ENCODE results near the gene MFSD12. TPM values are rescaled to one million over a fixed set of nuclear protein-coding genes. Genes with fewer than 3 reads are reported as not detected.

MFSD12 gene
- total and polyA plus RNA-seq, 4 donors, result 25.5 to 78.4 (median 62.2) TPM

GRCh38 chr19:3494559-3494958 is 62.8 kb downstream of the MFSD12 start:
- no peak for DNase-seq
- no peak for ATAC-seq (ENCODE audit: insufficient read depth, low FRiP score)
- Histone ChIP-seq H3K36me3 (ENCODE audit: control insufficient read depth in 4 of 4, insufficient read depth in 4 of 4, low read length in 4 of 4) (peaks cover 6 to 52% (median 12%) of the 10 kb centered on the region in 4 donors), H3K4me3 (no peak overlapping the region), H3K27me3 (ENCODE audit: control insufficient read depth in 3 of 3, insufficient read depth in 3 of 3, low read length in 2 of 3) (no peaks in the 10 kb centered on the region), H3K4me1 (ENCODE audit: control insufficient read depth in 5 of 5, insufficient read depth in 5 of 5, low read length in 5 of 5) (peaks cover 0 to under 1% (median 0%) of the 10 kb centered on the region in 5 donors), H3K27ac (ENCODE audit: low read depth in 1 of 2, low read length in 1 of 2) (no peak overlapping the region), H3K9ac (ENCODE audit: insufficient read depth in 1 of 2, low read length in 2 of 2) (no peak overlapping the region), H3K9me3 (ENCODE audit: control insufficient read depth in 4 of 4, insufficient read depth in 3 of 4, low read length in 3 of 4) (peaks cover 0 to 3% (median 0%) of the 10 kb centered on the region in 4 donors)
- 93 to 95% methylated on average over 18 of the region's 18 CpGs for WGBS, 2 donors
- TF ChIP-seq CTCF (IDR thresholded peaks at IDR 0.05; ENCODE audit: control extremely low read depth, extremely low read depth), result no peak

Small RNAs within 50 kb of the gene (small RNA-seq; reads per million reads assigned to genes)
- gene AC005786.1 (ENCODE audit: low replicate concordance), result not detected
- gene RF00212 (ENCODE audit: low replicate concordance), result not detected

Other genes starting within 250 kb of the MFSD12 start
- gene NFIC, start 191.0 kb downstream of the MFSD12 start, total RNA-seq, result 100 to 1,000 TPM in 1 of 2 donors, 10 to 100 TPM in 1; 43.9 to 208 TPM
- 10 to 100 TPM; 40.4 to 55.6 TPM for gene NFIC, start 191.0 kb downstream of the MFSD12 start, polyA plus RNA-seq
- gene SMIM24, start 77.1 kb downstream of the MFSD12 start, total RNA-seq, result under 1 TPM in 1 of 2 donors, not detected in 1; 0.15 TPM
- gene SMIM24, start 77.1 kb downstream of the MFSD12 start, polyA plus RNA-seq, result under 1 TPM; 0.10 to 0.22 TPM
- gene SMIM44, start 74.1 kb downstream of the MFSD12 start, total RNA-seq, result not detected
- gene SMIM44, start 74.1 kb downstream of the MFSD12 start, polyA plus RNA-seq, result not detected
- 10 to 100 TPM in 1 of 2 donors, 1 to 10 TPM in 1; 7.8 to 18.5 TPM for gene DOHH, start 56.9 kb downstream of the MFSD12 start, total RNA-seq
- 10 to 100 TPM; 20.1 to 21.5 TPM for gene DOHH, start 56.9 kb downstream of the MFSD12 start, polyA plus RNA-seq
- gene FZR1, start 51.3 kb downstream of the MFSD12 start, total RNA-seq, result 10 to 100 TPM; 35.7 to 45.8 TPM
- gene FZR1, start 51.3 kb downstream of the MFSD12 start, polyA plus RNA-seq, result 10 to 100 TPM; 20.0 to 21.0 TPM
- gene TEKTIP1, start 18.4 kb downstream of the MFSD12 start, total RNA-seq, result 1 to 10 TPM in 1 of 2 donors, under 1 TPM in 1; 0.74 to 5.8 TPM
- gene TEKTIP1, start 18.4 kb downstream of the MFSD12 start, polyA plus RNA-seq, result 1 to 10 TPM in 1 of 2 donors, under 1 TPM in 1; 0.20 to 1.1 TPM
- 10 to 100 TPM; 60.2 to 91.3 TPM for gene HMG20B, start 15.4 kb upstream of the MFSD12 start, total RNA-seq
- gene HMG20B, start 15.4 kb upstream of the MFSD12 start, polyA plus RNA-seq, result 10 to 100 TPM; 51.1 to 93.4 TPM
- gene GIPC3, start 27.9 kb upstream of the MFSD12 start, total RNA-seq, result 1 to 10 TPM; 1.9 to 2.1 TPM
- 1 to 10 TPM; 1.6 to 1.8 TPM for gene GIPC3, start 27.9 kb upstream of the MFSD12 start, polyA plus RNA-seq
- 1 to 10 TPM; 2.8 to 7.6 TPM for gene TBXA2R, start 49.3 kb upstream of the MFSD12 start, total RNA-seq
- 1 to 10 TPM; 2.5 to 4.3 TPM for gene TBXA2R, start 49.3 kb upstream of the MFSD12 start, polyA plus RNA-seq
- gene CACTIN, start 69.2 kb upstream of the MFSD12 start, total RNA-seq, result 10 to 100 TPM; 18.4 to 23.4 TPM
- gene CACTIN, start 69.2 kb upstream of the MFSD12 start, polyA plus RNA-seq, result 10 to 100 TPM; 16.7 to 19.1 TPM
- 10 to 100 TPM; 22.4 to 39.4 TPM for gene PIP5K1C, start 142.9 kb upstream of the MFSD12 start, total RNA-seq
- 10 to 100 TPM; 16.3 to 18.6 TPM for gene PIP5K1C, start 142.9 kb upstream of the MFSD12 start, polyA plus RNA-seq
- 10 to 100 TPM; 42.8 to 56.4 TPM for gene TJP3, start 150.8 kb upstream of the MFSD12 start, total RNA-seq
- gene TJP3, start 150.8 kb upstream of the MFSD12 start, polyA plus RNA-seq, result 10 to 100 TPM; 18.4 to 57.8 TPM
- gene APBA3, start 204.1 kb upstream of the MFSD12 start, total RNA-seq, result 10 to 100 TPM; 18.4 to 38.0 TPM
- gene APBA3, start 204.1 kb upstream of the MFSD12 start, polyA plus RNA-seq, result 10 to 100 TPM; 16.5 to 26.8 TPM
- 10 to 100 TPM; 28.9 to 64.1 TPM for gene MRPL54, start 205.1 kb upstream of the MFSD12 start, total RNA-seq
- gene MRPL54, start 205.1 kb upstream of the MFSD12 start, polyA plus RNA-seq, result 100 to 1,000 TPM in 1 of 2 donors, 10 to 100 TPM in 1; 63.5 to 137 TPM
- not detected for gene RAX2, start 214.6 kb upstream of the MFSD12 start, total RNA-seq
- under 1 TPM in 1 of 2 donors, not detected in 1; 0.01 TPM for gene RAX2, start 214.6 kb upstream of the MFSD12 start, polyA plus RNA-seq
- 1 to 10 TPM; 3.8 to 6.0 TPM for gene MATK, start 228.8 kb upstream of the MFSD12 start, total RNA-seq
- gene MATK, start 228.8 kb upstream of the MFSD12 start, polyA plus RNA-seq, result 10 to 100 TPM in 1 of 2 donors, 1 to 10 TPM in 1; 6.7 to 20.0 TPM

Measured in lung (tissue), 13 donors.